GM12874 (cell line): ENCODE data around the gene PRKG1.

Source experiments
- TF ChIP-seq, protein P1 (sequence below): IDR thresholded peaks from 2 replicates; pipeline ENCODE4 v1.5.1; 2011; ENCODE audit warnings: low read depth, mild to moderate bottlenecking, control low read depth, low read length, moderate library complexity; ENCODE audit not compliant: insufficient read depth

PRKG1 gene

GRCh38 chr10:51985336-51985735 lies 911.0 kb downstream of the PRKG1 start:
- TF ChIP-seq, protein P1, sequence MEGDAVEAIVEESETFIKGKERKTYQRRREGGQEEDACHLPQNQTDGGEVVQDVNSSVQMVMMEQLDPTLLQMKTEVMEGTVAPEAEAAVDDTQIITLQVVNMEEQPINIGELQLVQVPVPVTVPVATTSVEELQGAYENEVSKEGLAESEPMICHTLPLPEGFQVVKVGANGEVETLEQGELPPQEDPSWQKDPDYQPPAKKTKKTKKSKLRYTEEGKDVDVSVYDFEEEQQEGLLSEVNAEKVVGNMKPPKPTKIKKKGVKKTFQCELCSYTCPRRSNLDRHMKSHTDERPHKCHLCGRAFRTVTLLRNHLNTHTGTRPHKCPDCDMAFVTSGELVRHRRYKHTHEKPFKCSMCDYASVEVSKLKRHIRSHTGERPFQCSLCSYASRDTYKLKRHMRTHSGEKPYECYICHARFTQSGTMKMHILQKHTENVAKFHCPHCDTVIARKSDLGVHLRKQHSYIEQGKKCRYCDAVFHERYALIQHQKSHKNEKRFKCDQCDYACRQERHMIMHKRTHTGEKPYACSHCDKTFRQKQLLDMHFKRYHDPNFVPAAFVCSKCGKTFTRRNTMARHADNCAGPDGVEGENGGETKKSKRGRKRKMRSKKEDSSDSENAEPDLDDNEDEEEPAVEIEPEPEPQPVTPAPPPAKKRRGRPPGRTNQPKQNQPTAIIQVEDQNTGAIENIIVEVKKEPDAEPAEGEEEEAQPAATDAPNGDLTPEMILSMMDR, result no peak

DNA sequence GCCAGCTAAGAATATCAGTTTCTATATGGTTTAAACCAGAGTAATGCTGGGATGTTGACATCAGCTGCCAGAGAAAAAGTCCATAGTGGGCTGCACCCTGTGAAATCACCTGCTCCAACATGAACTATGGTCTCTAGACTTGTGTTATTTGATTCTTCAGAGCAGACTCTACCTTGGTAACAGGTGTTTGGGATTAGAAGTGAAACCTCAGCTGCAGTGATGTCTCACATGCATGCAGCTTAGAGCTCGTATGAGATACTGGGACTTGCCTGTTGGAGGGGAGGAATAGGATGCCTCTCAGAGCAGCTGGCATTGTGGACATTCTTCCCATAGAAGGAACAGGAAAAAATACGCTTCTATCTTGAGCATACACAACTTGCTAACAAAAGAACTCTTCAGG lies 912.2 kb downstream of the PRKG1 start:
- TF ChIP-seq, protein P1, result no peak

DNA sequence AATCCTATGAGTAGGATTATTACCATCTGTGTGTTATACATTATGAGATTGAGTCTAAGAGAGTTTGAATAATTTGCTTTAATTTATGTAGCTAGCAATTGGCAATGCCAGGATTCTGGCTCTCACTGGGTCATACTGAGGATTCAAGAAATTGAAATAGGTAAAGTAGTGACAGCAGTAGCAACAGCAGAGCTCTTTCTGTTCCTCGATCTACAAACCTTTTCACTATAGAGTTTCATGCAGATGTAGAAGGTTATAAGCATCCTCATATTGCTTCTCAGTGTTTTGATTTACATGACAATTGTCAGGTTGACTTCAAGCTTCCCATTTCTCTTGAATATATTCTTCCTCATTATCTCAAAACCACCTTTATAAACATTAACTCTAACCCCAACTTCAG lies 919.2 kb downstream of the PRKG1 start:
- TF ChIP-seq, protein P1, result no peak

GRCh38 chr10:51999096-51999495 lies 924.8 kb downstream of the PRKG1 start:
- TF ChIP-seq, protein P1, result no peak

- TF ChIP-seq, protein P1, result 0 out of 2 replicates have a peak, but pooled peaks have one; percentile 33
Observed at GRCh38 chr10:52004342-52004949, 930.2 kb downstream of the PRKG1 start.

- TF ChIP-seq, protein P1, result no peak
Observed at GRCh38 chr10:52007091-52007490, 932.8 kb downstream of the PRKG1 start.

- TF ChIP-seq, protein P1, result no peak
Observed at GRCh38 chr10:52011118-52011517, 936.8 kb downstream of the PRKG1 start.

GRCh38 chr10:52019077-52019555 lies 944.8 kb downstream of the PRKG1 start:
- TF ChIP-seq, protein P1, result no peak
